NCI-H748 (cell line): Measurements from ENCODE around the gene PPM1J.
A peak's percentile ranks its signal among the peaks of the same experiment; 100 is the strongest.
"Not testable (repeated sequence)": the region's sequence is repeated elsewhere in the genome, so short reads cannot be mapped to it uniquely, and the experiment has no call there.

Experiments used
- DNase-seq: peaks from one replicate; lab custom pipeline; 2025; ENCODE audit not compliant: unreplicated experiment; lab: John Stamatoyannopoulos, UW

Gene PPM1J, protein sequence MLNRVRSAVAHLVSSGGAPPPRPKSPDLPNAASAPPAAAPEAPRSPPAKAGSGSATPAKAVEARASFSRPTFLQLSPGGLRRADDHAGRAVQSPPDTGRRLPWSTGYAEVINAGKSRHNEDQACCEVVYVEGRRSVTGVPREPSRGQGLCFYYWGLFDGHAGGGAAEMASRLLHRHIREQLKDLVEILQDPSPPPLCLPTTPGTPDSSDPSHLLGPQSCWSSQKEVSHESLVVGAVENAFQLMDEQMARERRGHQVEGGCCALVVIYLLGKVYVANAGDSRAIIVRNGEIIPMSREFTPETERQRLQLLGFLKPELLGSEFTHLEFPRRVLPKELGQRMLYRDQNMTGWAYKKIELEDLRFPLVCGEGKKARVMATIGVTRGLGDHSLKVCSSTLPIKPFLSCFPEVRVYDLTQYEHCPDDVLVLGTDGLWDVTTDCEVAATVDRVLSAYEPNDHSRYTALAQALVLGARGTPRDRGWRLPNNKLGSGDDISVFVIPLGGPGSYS

DNA sequence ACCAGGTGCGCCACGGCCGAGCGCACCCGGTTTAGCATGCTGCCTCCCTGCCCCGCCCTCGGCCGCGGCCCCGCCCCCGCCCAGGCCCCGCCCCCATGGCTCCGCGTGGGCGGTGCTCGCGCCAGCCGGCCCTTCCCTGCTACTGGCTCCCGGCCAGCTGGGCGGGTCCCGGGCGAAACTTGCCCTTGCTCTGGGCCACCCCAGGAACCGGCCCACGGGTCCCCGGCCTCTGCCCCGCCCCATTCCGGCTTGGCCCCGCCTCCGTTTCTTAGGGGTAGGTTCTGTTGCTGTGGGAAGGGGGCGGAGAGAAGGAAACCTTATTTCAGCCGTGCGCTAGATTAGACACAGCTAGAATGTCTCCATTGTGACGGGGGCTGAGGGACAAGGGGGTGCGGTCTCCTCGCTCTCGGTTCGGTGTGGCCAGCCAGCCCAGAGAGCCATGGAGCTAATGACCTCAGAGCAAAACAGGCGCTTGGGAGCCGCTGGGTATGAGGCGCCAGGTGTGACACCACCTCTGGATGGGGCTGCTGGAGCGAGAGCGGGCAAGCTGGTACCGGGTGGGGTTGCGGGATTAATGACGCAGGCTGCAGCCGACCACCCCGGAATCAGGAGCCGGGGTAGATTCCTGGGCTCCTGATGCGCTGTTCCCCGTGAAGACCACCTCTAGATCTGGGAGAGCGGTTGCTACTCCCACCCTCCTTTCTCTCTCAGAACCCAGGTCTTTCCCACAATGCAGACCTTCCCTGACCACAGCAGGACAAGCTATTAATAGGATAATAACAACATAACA, at the start of gene PPM1J:
TSS of gene PPM1J (minus strand) at position 69 of the 790 bp plus-strand sequence. CDS start at position 38, 31 bp downstream.
- peak; percentile 91 for DNase-seq

DNA sequence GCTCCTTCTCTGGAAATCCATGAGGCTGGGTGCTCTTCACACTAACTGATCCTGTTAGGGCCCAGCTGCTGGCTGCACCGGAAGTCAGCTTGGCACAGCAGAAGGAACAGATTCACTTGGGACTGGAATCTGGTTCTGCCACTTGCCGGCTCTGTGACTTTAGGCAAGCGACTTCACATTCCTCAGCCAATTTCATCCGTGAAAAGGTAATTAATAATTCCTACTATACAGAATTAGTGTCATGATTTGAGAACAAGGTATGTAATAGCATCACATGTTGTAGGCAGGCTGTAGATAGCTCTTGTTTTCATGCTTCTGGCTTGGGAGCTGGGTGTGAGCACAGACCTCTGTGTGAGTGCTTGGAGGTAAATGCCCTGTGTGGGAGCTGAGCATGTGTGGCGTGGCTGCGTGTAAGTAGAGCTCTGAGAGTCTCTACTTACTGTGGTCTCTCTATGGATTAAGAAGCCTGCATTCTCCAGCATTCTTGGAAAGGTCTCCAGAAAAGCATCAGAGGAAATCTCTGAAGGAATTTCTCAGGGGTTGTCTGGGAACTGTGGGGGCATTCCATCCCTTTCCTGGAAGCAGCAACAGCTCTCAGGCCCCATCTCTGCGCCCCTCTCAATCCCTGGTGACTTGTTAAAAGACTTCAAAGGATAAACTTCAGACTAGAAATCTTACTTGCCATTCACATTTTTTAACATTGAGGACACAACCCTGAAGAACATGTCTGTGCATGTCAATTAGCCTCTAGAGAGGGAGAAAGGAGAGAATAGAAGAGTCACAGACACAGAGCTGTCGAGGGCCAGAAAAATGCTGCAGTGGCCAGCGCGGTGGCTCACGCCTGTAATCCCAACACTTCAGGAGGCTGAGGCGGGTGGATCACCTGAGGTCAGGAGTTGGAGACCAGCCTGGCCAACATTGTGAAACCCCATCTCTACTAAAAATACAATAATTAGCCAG, 47.7 kb upstream of the PPM1J start:
- no peak for DNase-seq

DNA sequence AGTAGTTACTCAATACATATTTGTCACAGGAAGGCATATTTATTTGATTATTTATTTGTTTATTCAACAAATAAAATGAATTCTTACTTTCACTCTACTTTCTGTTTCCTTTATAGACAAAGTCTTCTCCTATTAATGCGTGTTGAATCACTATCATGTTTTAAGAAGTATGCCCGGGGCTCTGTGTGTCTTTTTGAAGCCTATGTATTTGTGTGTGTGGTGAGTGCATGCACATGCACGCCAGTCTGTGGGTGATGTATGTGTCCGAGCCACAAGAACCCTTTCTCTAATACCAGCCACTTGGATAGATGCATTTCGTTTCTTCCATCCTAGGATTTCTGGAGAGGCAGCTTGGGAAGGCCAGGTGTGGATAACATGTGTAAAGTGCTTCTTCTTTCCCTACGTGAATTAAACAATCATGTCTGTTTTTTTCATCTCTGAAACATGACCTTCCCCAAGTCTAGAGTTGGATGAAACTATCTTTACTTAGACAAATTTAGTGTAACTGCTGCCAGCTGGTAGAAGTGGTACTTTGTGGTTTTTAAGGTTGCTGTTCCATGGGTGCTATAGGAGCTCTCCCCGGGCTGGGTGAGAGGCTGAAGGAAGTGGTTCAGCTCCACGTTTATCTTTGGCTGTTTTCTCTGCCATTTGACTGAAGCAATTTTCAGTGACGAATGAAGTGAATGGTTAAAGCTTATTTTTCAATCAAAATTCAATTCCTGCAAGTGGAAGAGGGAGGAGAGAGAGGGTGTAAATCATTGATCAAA, 46.8 kb upstream of the PPM1J start:
- no peak for DNase-seq

DNA sequence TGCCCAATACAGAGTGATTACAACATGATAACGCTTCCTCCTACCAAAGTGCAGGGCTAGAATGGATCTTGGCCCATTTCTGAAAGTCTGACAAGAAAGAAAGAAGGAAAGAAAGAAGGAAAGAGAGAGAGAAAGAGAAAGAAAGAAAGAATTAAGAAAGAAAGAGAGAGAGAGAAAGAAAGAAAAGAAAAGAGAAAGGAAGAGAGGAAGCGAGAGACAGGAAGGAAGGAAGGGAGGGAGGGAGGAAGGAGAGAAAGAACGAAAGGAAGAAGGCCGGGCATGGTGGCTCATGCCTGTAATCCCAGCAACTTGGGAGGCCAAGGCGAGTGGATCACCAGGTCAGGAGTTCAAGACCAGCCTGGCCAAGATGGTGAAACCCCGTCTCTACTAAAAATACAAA, 44.1 kb upstream of the PPM1J start:
- DNase-seq: no peak

DNA sequence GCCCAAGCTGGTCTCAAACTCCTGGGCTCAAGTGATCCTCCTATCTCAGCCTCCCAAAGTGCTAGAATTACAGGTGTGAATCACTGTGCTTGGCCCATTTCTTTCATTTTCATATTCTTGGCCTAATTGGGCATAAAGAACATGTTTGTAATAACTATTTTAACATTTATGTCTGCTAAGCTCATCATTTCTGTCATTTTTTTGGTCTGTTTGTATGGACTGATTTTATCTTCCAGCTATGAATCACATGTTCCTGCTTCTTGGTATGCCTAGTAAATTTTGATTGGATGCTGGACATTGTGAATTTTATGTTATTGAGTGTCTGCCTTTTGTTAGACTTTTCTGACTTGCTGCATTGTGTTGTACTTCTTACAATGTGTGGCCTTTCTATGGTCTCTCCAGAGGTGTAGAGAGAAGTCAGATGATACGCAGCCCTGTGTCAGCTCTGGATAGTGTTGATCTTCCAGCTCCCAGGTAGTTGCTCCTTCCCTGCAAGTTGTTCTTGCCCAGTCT, 39.0 kb upstream of the PPM1J start:
- no peak for DNase-seq

DNA sequence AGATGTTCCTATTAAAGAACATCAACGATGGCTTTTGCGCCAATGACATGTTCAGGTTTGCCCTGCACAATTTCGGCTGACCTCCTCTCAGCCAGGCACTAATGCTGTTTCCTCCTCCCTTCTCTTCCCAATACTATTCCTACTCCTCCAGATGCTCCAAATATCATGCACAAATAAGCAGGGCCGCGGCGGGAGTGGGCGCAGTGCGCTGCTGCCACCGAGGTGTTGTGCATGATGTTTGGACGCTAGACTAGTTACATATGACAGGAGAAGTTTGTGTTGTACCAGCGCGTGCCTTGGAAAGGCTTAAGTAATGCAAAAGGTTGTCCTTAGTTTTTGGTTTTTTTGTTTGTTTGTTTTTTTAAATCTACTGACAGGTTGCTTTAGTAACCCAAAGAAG, 33.3 kb upstream of the PPM1J start:
- DNase-seq: no peak

DNA sequence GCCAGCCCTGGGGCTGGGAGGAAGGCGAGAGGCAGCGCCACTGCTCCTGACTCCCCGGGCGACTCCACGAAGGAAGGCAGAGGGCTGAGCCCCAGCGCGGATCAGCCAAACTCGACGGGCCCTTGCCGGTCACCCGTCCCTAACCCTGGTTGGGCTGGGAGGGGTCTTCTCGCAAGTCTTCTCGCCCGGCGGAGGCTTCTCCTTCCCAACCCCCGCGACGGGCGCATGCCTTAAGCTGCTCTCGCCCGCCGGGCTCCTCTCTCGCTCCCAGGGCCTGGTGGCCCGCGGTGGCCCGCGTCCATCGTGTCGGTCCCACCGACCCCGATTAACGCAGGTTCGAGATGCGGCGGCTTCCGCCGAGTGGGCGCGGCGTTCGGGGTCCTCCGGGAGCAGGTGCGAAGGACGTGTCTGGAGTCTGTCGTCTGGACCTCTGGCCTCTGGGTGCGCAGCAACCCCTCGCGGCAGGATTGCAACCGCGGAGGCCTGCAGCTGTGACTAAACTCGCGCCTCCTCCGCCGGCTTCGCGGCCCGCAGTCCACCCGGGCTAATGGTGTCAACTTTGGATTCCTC, 29.0 kb upstream of the PPM1J start:
- no peak for DNase-seq

DNA sequence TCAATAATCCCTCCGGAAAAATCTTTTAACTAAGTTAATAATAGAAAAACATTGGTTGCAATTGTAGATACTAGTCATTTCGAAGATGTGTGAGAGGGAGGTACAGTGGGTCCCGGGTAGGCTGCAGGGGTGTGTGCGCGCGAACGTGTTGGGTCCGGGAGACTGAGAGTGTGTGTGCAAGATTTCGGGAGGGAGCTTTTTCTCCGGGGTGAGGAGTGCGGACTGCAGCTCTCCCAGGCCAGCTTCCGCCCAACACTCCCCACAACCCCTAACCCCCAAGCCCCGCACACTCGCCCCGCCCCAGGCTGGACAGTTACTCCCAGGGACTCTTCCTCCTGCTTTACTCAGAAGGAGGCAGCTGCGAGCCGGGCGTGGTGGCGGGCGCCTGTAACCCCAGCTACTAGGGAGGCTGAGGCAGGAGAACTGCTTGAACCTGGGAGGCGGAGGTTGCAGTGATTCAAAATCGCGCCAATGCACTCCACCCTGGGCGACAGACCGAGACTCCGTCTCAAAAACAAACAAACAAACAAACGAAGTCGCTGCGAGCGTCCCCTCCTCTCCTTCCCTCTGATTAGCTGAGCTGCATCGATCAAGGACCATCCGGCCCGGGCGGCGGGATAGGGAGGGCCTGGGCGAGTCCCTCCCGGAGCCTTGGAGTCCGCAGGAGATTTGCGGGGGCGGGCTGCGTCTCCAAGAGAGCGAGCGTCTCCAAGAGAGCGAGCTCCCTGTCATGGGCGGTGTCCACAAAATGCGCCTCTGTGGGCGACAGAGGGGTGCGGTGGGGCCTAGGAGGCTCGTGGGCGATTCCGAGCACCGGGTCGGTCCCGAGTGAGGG, 28.3 kb upstream of the PPM1J start:
- no peak for DNase-seq

DNA sequence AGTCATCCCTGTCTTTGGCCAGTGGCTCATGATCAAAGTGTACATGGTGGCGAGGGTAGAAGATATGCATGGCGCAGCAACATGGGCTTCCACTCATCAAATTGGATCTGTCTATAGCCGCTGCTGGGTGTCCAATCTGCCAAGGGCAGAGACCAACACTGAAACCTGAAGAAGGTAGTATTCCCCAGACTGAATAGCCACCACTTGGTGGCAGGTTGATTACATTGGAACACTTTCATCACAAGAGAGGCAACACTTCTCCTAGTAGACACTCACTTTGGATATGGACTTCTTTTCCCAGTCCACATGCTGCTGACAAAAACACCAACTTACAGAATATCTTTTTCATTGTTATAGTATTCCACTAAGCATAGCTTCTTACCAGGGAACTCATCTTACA, 22.4 kb upstream of the PPM1J start:
- DNase-seq: no peak

DNA sequence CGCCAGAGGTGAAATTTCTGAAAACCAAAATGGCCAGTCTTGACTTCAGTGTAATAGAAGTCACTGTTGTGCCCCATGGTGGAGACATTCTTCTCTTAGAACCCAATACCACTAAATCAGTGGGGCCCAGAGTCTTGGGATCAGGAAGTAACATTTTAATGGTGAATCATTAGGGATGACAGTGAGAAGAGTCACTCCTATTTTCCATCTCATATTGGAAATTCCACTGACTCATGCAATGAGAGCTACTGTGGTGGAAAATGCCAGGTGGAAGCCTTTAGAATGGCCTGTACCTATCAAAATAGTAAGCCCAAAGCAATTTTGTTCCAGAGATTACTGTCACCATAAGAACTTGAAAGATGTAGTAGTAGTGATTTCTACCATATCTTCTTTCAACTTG, 20.6 kb upstream of the PPM1J start:
- DNase-seq: no peak

DNA sequence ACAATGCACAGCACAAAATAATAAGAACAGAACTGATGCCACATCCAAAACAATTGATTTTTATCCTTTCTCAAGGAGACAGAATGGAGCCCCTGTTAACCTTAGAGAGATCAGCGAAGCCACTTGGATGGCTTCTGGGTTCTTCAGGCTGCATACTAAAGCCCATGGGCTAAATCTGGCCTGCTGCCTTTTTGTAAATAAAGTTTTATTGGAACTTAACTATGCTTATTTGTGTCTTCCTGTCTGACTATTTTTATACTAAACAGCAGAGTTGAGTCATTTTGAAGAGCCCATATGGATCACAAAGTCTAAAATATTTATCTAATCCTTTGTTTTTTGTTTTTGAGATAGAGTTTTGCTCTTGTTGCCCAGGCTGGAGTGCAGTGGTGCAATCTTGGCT, 16.3 kb upstream of the PPM1J start:
- DNase-seq: no peak

DNA sequence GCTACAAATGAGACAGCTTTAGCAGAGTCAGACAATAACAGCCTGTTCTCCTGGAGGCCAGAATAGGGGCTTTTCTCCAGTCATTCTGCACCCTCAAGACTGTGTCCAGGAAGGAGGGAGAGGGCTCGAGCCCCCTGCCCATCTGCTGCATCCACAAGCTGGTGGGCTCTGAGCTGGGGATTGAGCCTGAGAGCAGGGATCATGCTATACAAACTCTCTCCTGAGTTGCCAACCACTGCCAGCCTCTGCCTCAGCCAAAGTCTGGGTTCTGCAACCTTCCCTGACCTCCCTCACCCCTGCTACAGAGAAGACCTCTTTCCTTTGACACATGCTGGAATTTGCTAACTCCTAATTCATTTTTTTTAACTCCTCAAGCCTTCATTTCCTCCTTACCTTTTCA, 14.8 kb upstream of the PPM1J start:
- DNase-seq: no peak

DNA sequence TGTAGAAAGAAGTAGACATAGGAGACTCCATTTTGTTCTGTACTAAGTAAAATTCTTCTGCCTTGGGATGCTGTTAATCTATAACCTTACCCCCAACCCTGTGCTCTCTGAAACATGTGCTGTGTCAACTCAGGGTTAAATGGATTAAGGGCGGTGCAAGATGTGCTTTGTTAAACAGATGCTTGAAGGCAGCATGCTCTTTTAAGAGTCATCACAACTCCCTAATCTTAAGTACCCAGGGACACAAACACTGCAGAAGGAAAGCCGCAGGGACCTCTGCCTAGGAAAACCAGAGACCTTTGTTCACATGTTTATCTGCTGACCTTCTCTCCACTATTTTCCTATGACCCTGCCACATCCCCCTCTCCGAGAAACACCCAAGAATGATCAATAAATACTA, 13.9 kb upstream of the PPM1J start:
- not testable (repeated sequence) for DNase-seq

DNA sequence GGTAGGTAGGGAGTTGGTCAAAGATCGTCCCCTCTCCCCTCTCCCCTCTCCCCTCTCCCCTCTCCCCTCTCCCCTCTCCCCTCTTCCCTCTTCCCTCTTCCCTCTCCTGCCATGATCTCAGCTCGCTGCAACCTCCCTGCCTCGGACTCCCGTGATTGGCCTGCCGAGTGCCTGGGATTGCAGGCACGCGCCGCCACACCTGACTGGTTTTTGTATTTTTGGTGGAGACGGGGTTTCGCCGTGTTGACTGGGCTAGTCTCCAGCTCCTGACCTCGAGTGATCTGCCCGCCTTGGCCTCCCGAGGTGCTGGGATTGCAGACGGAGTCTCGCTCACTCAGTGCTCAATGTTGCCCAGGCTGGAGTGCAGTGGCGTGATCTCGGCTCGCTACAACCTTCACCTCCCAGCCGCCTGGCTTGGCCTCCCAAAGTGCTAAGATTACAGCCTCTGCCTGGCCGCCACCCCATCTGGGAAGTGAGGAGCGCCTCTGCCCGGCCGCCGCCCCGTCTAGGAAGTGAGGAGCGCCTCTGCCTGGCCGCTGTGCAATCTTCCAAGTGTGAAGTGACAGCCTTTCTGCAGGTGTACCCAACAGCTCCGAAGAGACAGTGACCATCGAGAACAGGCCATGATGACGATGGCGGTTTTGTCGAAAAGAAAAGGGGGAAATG, 13.3 kb upstream of the PPM1J start:
- DNase-seq: not testable (repeated sequence)

DNA sequence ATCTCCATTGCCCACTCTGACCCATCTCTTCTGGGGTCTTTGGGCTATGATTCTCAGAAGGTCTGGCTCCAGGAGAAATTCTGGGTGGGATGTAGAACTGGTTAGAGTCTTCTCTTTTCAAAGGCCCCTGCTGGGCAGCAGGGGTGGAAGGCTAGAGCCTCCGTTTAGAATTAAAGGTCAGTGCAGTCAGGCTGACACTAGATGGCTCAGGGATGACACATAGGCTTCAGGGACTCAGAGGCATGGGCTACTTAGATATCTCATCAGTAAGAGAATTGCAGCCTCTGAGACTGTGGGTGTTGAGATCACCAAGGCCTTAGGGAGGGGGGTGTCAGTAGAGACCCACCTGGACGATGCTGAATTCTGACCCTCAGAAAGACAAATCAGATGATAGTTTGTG, 12.6 kb upstream of the PPM1J start:
- no peak for DNase-seq

DNA sequence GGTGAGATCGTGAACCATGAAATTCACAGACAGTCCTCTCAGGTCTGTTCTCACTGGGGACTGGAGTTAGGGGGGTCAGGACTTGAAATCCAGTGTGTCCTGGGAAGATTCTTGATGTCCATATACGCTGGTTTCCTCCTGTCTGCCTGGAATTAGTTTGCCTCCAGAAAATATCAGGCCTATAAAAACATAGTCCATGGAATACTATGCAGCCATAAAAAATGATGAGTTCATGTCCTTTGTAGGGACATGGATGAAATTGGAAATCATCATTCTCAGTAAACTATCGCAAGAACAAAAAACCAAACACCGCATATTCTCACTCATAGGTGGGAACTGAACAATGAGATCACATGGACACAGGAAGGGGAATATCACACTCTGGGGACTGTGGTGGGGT, 9.1 kb upstream of the PPM1J start:
- DNase-seq: not testable (repeated sequence)

DNA sequence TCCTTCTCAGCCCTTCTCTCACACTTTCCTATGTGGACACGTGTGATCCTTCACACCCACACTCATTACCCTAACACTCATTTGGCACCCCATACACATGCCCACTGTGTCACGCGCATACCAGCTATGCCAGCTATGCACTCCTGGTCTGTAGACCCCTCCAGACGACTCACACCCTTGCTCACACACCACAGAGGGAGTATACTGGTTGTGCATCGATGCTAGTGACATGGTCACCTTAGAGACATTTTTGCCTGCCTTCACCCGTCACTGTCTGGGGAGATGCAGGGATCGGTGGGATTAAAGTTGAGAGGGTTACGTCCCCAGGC, 8.3 kb upstream of the PPM1J start:
- no peak for DNase-seq
